BLaER1 (cell line): ENCODE results near the gene ZNF85.
"Not testable (repeated sequence)": the region's sequence is repeated elsewhere in the genome, so short reads cannot be mapped to it uniquely, and the experiment has no call there.

Experiments
- H3K27ac ChIP-seq: shearing (Covaris generic); formaldehyde crosslinking; 2 replicates; pipeline ENCODE4 v1.8.1; 2022
- H3K27me3 ChIP-seq: shearing (Covaris generic); formaldehyde crosslinking; 2 replicates; pipeline ENCODE4 v1.8.1; 2022
- H3K36me3 ChIP-seq: shearing (Covaris generic); formaldehyde crosslinking; 2 replicates; pipeline ENCODE4 v1.8.1; 2022
- H3K4me1 ChIP-seq: shearing (Covaris generic); formaldehyde crosslinking; 2 replicates; pipeline ENCODE4 v1.8.1; 2022
- H3K4me2 ChIP-seq: shearing (Covaris generic); formaldehyde crosslinking; 2 replicates; pipeline ENCODE4 v1.8.1; 2022
- H3K4me3 ChIP-seq: shearing (Covaris generic); formaldehyde crosslinking; 2 replicates; pipeline ENCODE4 v1.8.1; 2022
- H3K9ac ChIP-seq: shearing (Covaris generic); formaldehyde crosslinking; 2 replicates; pipeline ENCODE4 v1.8.1; 2022
- H3K9me3 ChIP-seq: shearing (Covaris generic); formaldehyde crosslinking; 2 replicates; pipeline ENCODE4 v1.8.1; 2022
- H4K20me1 ChIP-seq: shearing (Covaris generic); formaldehyde crosslinking; 2 replicates; pipeline ENCODE4 v1.8.1; 2022
- Cebpa-rat ChIP-seq: shearing (Covaris generic); IDR thresholded peaks from 2 replicates; pipeline ENCODE4 v1.8.1; 2022

The ZNF85 gene

GRCh38 chr19:20969498-20969897 is 46.4 kb downstream of the ZNF85 start:
- no peak overlapping the region for H3K4me2 ChIP-seq
- H3K27me3 ChIP-seq = no peaks in the 10 kb centered on the region
- H3K4me3 ChIP-seq = no peak overlapping the region
- no peaks in the 10 kb centered on the region for H3K36me3 ChIP-seq
- H3K4me1 ChIP-seq = no peaks in the 10 kb centered on the region
- H3K9ac ChIP-seq = no peak overlapping the region
- no peak overlapping the region for H3K27ac ChIP-seq
- no peaks in the 10 kb centered on the region for H3K9me3 ChIP-seq
- no peak for TF ChIP-seq Cebpa-rat
- no peaks in the 10 kb centered on the region for H4K20me1 ChIP-seq

- Histone ChIP-seq H3K9me3 (no peaks in the 10 kb centered on the region), H3K4me1 (no peaks in the 10 kb centered on the region), H3K9ac (no peak overlapping the region), H3K27ac (no peak overlapping the region), H4K20me1 (no peaks in the 10 kb centered on the region), H3K4me3 (no peak overlapping the region), H3K36me3 (no peaks in the 10 kb centered on the region), H3K27me3 (no peaks in the 10 kb centered on the region), H3K4me2 (no peak overlapping the region)
- TF ChIP-seq Cebpa-rat = no peak
Measured at GRCh38 chr19:20969898-20970297, 46.8 kb downstream of the ZNF85 start.

- H3K4me1 ChIP-seq, H3K36me3 ChIP-seq, H3K27me3 ChIP-seq, H4K20me1 ChIP-seq, H3K4me3 ChIP-seq, H3K27ac ChIP-seq, H3K4me2 ChIP-seq, H3K9ac ChIP-seq: not testable (repeated sequence)
- peaks cover 35% of the 10 kb centered on the region for H3K9me3 ChIP-seq
Measured at GRCh38 chr19:20992788-20993187, 69.7 kb downstream of the ZNF85 start.

- Histone ChIP-seq H3K4me1 (peaks cover 11% of the 10 kb centered on the region), H3K36me3 (no peaks in the 10 kb centered on the region), H3K9me3 (no peaks in the 10 kb centered on the region), H3K27me3 (no peaks in the 10 kb centered on the region), H4K20me1 (no peaks in the 10 kb centered on the region), H3K4me3 (peak overlapping the region; percentile 78), H3K9ac (peak overlapping the region; percentile 86), H3K4me2 (peak overlapping the region; percentile 81), H3K27ac (peak overlapping the region; percentile 86)
- TF ChIP-seq Cebpa-rat = no peak
Measured at GRCh38 chr19:20999731-21000352, 76.8 kb downstream of the ZNF85 start.
